Measurements from ENCODE around the gene CAMTA2. TPM values are rescaled to one million over a fixed set of nuclear protein-coding genes. Genes with fewer than 3 reads are reported as not detected.
A peak's percentile ranks its signal among the peaks of the same experiment; 100 is the strongest.

The CAMTA2 gene
- total and polyA plus RNA-seq, 4 donors, result 7.8 to 17.6 (median 12.0) TPM

- TF ChIP-seq EGR1 (IDR thresholded peaks at IDR 0.05; ENCODE audit: low read depth in 2 of 2) (no peak), GABPA (IDR thresholded peaks at IDR 0.05 in 1 of 2, conservative IDR thresholded peaks at IDR 0.05 in 1 of 2) (no peak)
Measured at GRCh38 chr17:4947010-4947410, 40.5 kb downstream of the CAMTA2 start (continued).

- no peaks in the 10 kb centered on the region for H3K9me3 ChIP-seq (ENCODE audit: control insufficient read depth in 4 of 4, low read length in 3 of 4)
- peak overlapping the region; percentile 61 to 85 for H3K9ac ChIP-seq (ENCODE audit: low read depth in 1 of 2, low read length in 2 of 2)
- H3K4me1 ChIP-seq (ENCODE audit: control insufficient read depth in 4 of 4, insufficient read depth in 4 of 4, low read length in 3 of 4), result peaks cover 6 to 60% (median 46%) of the 10 kb centered on the region in 4 donors
- H3K27me3 ChIP-seq (ENCODE audit: control insufficient read depth in 4 of 4, insufficient read depth in 4 of 4, low read length in 3 of 4), result no peaks in the 10 kb centered on the region
- peaks cover 6 to 26% (median 12%) of the 10 kb centered on the region in 4 donors for H3K36me3 ChIP-seq (ENCODE audit: control insufficient read depth in 4 of 4, insufficient read depth in 3 of 4, low read depth in 1 of 4, low read length in 3 of 4)
- H3K27ac ChIP-seq (ENCODE audit: low read depth in 1 of 2, low read length in 2 of 2), result peak overlapping the region; percentile 95 to 96
- no peak for DNase-seq (ENCODE audit: low spot score)
- WGBS, result 33% methylated on average over 16 of the region's 16 CpGs
- TF ChIP-seq ATF3 (IDR thresholded peaks at IDR 0.05) (no peak), SP1 (IDR thresholded peaks at IDR 0.05) (no peak), EGR1 (IDR thresholded peaks at IDR 0.05; ENCODE audit: low read depth in 2 of 2) (no peak), HNF4A (conservative IDR thresholded peaks at IDR 0.05) (no peak), YY1 (IDR thresholded peaks at IDR 0.05) (no peak), NR2F2 (IDR thresholded peaks at IDR 0.05) (no peak), RAD21 (IDR thresholded peaks at IDR 0.05) (no peak), FOXA2 (IDR thresholded peaks at IDR 0.05) (no peak), JUND (IDR thresholded peaks at IDR 0.05) (no peak), TAF1 (conservative IDR thresholded peaks at IDR 0.05) (no peak), MAX (IDR thresholded peaks at IDR 0.05) (no peak), GABPA (IDR thresholded peaks at IDR 0.05 in 1 of 2, conservative IDR thresholded peaks at IDR 0.05 in 1 of 2) (no peak), RXRA (IDR thresholded peaks at IDR 0.05) (no peak), HNF4G (IDR thresholded peaks at IDR 0.05) (no peak), REST (IDR thresholded peaks at IDR 0.05) (no peak), FOXA1 (IDR thresholded peaks at IDR 0.05) (no peak), ZBTB33 (IDR thresholded peaks at IDR 0.05) (no peak), CTCF (IDR thresholded peaks at IDR 0.05; ENCODE audit: low read depth, low read length, missing input control) (no peak)
- peak overlapping the region; percentile 71 to 96 (median 91) for H3K4me3 ChIP-seq (ENCODE audit: low read depth in 1 of 3, low read length in 3 of 3)
Measured at GRCh38 chr17:4946312-4946976, 41.0 kb downstream of the CAMTA2 start.

Measured in liver (tissue), 9 donors.